Ovary (tissue), 9 donors: ENCODE measurements around the gene IGFBPL1. TPM values are rescaled to one million over a fixed set of nuclear protein-coding genes. Genes with fewer than 3 reads are reported as not detected.
A peak's percentile ranks its signal among the peaks of the same experiment; 100 is the strongest.

Source experiments
- DNase-seq, 5 donors: peaks; one replicate each; pipeline ENCODE4 v3.0.0-alpha.2; 2019 to 2020
- H3K27ac ChIP-seq, 2 donors: fragments of 200-600 bp; one replicate each; pipeline versions ENCODE4 v1.5.1 to v1.8.0; 2019 to 2022
- H3K27me3 ChIP-seq: fragments of 200-600 bp; one replicate; pipeline ENCODE4 v1.8.0; 2022
- H3K36me3 ChIP-seq: fragments of 200-600 bp; sonication (generic); one replicate; pipeline ENCODE4 v1.5.1; 2019
- H3K4me1 ChIP-seq: one replicate; pipeline ENCODE4 v1.8.1; 2013; ENCODE audit warnings: mild to moderate bottlenecking, moderate library complexity; ENCODE audit not compliant: insufficient read depth
- H3K4me3 ChIP-seq: fragments of 200-600 bp; sonication (generic); one replicate; pipeline ENCODE4 v1.5.1; 2017
- H3K9me3 ChIP-seq, 2 donors: fragments of 200-600 bp in 1 of 2; sonication (generic) in 1 of 2; one replicate each; pipeline versions ENCODE4 v1.5.1 to v1.8.1; 2013 to 2019; ENCODE audit warnings: mild to moderate bottlenecking in 1 of 2, moderate library complexity in 1 of 2
- EP300 ChIP-seq: sonication (generic); formaldehyde crosslinking; IDR thresholded peaks from one replicate; pipeline ENCODE4 v1.6.1; 2017; ENCODE audit warnings: antibody characterized with exemption
- POLR2A ChIP-seq: fragments of 450-650 bp; IDR thresholded peaks from one replicate; pipeline ENCODE4 v1.6.1; 2017; ENCODE audit warnings: antibody characterized with exemption, mild to moderate bottlenecking, moderate library complexity
- WGBS, 3 donors: extraction: QIAGEN DNeasy Blood & Tissue Kit in 1 of 3; methylation state at CpG; one replicate each; pipeline versions ENCODE4 v1.1.5 to v1.1.7; 2013 to 2017; 5-methylcytosine and 5-hydroxymethylcytosine counted together
- intact Hi-C, 4 donors: fragments of 100-400 bp; cut with DNase I; formaldehyde crosslinking; loops; one replicate each; pipeline versions ENCODE4 v1.11.0 to v1.15.1; 2022 to 2023
- polyA plus RNA-seq, 2 donors: library from polyadenylated mRNA; stranded (reverse); fragments of 200-250 nt in 1 of 2; fragments of 350-450 nt in 1 of 2; fragmentation: Illumina TruSeq in 1 of 2; extraction: RNeasy Lipid Tissue Mini Kit (QIAGEN cat#74804) in 1 of 2; gene quantifications; one replicate each; pipeline ENCODE4 v1.2.3, GENCODE V29; 2013 to 2014
- total RNA-seq, 7 donors: library from RNA; depleted of rRNA in 2 of 7; stranded (reverse); fragments of >200 nt in 2 of 7; fragmentation: NEBNext Ultra II Directional in 3 of 7; extraction: Animal tissue kit (Norgen Biotek cat#: 25700) in 3 of 7; gene quantifications; one replicate each; pipeline versions ENCODE4 v1.1.0 to v1.2.4, GENCODE V29; 2016 to 2023
- TF ChIP-seq, protein P1 (sequence below), 3 donors: fragments of 450-650 bp in 2 of 3; fragments of 200-600 bp in 1 of 3; IDR thresholded peaks; one replicate each; pipeline versions ENCODE4 v1.5.1 to v1.8.0; 2016 to 2022; ENCODE audit warnings: antibody characterized with exemption in 3 of 3, mild to moderate bottlenecking in 1 of 3
- donor health status: DM: no; HTN: no; CAD: no; lungs with moderate emphysema.
- donor health status: DM: no; HTN: no; CAD: no.
- donor health status: Bipolar disorder and iron deficiency.
- donor health status: DM: yes; HTN: yes; CAD: no.
- donor health status: DM: no; HTN: no; CAD: no.
- donor health status: DM: yes; HTN: yes; CAD: no.

The IGFBPL1 gene
- total and polyA plus RNA-seq, 9 donors: 0.28 to 0.42 (median 0.31) TPM; not detected in 6

DNA sequence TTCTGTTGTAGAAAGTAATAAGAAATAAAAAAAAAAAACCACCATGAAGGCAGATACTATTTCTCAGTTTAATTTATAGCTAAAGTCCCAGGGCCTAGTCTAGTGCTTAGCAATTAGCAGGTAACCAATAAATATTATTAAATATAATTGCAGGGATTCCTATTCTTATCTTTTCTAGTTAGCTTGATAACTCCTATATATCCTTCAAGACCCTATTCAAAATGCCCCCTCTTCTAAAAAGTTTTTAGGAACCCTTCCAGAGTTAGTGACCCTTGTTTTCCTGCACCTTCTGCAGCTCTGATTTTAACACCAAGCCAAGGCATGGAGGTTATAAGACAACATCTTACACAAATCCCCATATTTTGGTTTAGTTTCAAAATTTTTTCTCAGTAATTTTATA lies 56.4 kb downstream of the IGFBPL1 start:
- no peak for TF ChIP-seq EP300
- TF ChIP-seq POLR2A: no peak
- TF ChIP-seq, protein P1, sequence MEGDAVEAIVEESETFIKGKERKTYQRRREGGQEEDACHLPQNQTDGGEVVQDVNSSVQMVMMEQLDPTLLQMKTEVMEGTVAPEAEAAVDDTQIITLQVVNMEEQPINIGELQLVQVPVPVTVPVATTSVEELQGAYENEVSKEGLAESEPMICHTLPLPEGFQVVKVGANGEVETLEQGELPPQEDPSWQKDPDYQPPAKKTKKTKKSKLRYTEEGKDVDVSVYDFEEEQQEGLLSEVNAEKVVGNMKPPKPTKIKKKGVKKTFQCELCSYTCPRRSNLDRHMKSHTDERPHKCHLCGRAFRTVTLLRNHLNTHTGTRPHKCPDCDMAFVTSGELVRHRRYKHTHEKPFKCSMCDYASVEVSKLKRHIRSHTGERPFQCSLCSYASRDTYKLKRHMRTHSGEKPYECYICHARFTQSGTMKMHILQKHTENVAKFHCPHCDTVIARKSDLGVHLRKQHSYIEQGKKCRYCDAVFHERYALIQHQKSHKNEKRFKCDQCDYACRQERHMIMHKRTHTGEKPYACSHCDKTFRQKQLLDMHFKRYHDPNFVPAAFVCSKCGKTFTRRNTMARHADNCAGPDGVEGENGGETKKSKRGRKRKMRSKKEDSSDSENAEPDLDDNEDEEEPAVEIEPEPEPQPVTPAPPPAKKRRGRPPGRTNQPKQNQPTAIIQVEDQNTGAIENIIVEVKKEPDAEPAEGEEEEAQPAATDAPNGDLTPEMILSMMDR (IDR thresholded peaks at IDR 0.05): no peak
- Histone ChIP-seq H3K27me3 (no peaks in the 10 kb centered on the region), H3K27ac (no peak overlapping the region), H3K36me3 (no peaks in the 10 kb centered on the region), H3K4me3 (no peak overlapping the region), H3K9me3 (no peaks in the 10 kb centered on the region), H3K4me1 (peaks cover 4% of the 10 kb centered on the region)
- intact Hi-C loops: loop anchor here in 3 of 4 donors (10.0 kb wide), 4 partner anchors 47 to 453 kb away; no protein-coding TSS in a partner anchor
- DNase-seq: no peak

- no peaks in the 10 kb centered on the region for H3K9me3 ChIP-seq
- H3K4me3 ChIP-seq: no peak overlapping the region
- H3K4me1 ChIP-seq: peaks cover 8% of the 10 kb centered on the region
- no peaks in the 10 kb centered on the region for H3K36me3 ChIP-seq
- TF ChIP-seq, protein P1 (IDR thresholded peaks at IDR 0.05): no peak
- TF ChIP-seq POLR2A: no peak
- no peak for TF ChIP-seq EP300
- H3K27me3 ChIP-seq: no peaks in the 10 kb centered on the region
- intact Hi-C loops: loop anchor here (5.0 to 10.0 kb wide), 6 partner anchors 51 to 451 kb away; no protein-coding TSS in a partner anchor
- DNase-seq: no peak
- no peak overlapping the region for H3K27ac ChIP-seq
- WGBS, 3 donors: 60 to 77% (median 64%) methylated on average over 5 of the region's 5 CpGs
Measured at GRCh38 chr9:38363589-38363925, 60.7 kb downstream of the IGFBPL1 start.

DNA sequence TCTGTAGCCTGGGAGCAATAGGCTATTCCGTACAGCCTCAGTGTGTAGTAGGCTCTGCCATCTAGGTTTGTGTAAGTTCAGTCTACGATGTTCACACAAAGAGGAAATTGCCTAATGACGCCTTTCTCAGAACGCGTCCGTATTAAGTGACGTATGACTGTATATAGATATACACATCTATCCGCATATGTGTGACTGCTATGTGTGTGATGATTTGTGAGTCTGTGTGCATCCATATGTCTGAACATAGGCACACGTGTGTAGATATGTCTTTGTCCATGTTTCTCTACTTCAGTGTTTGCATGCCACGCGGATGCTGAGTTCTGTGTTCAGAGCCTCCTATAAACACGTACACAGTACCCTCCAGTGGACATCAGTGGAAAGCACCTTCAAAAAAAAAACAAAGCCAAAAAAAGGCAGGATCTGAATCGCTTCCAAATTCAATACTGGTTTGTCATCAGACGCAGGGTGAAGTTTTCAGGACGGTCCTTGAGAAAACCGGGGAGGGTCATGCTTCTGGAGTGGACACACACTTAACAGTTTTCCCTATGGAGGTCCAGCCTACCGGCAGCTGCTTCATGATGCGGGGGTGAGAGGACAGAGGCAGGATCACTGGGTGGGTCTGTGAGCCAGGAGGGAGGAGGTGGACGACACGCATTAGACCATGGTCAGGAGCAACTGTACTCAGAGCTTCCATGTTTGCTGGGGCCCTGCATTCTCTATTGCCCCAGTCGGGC lies 61.2 kb downstream of the IGFBPL1 start:
- peak; percentile 40 to 54 (median 51) for DNase-seq
- no peaks in the 10 kb centered on the region for H3K27me3 ChIP-seq
- intact Hi-C loops: loop anchor here (5.0 to 10.0 kb wide), 6 partner anchors 52 to 451 kb away; no protein-coding TSS in a partner anchor
- no peaks in the 10 kb centered on the region for H3K9me3 ChIP-seq
- no peak overlapping the region for H3K27ac ChIP-seq
- no peak overlapping the region for H3K4me3 ChIP-seq
- WGBS, 3 donors: 32 to 36% (median 35%) methylated on average over 21 of the region's 21 CpGs
- H3K4me1 ChIP-seq: peaks cover 8% of the 10 kb centered on the region
- TF ChIP-seq POLR2A (no peak), EP300 (no peak)
- TF ChIP-seq, protein P1 (IDR thresholded peaks at IDR 0.05): peak; percentile 48 to 63 (median 55)
- no peaks in the 10 kb centered on the region for H3K36me3 ChIP-seq

- H3K27me3 ChIP-seq: no peaks in the 10 kb centered on the region
- H3K27ac ChIP-seq: no peak overlapping the region
- H3K36me3 ChIP-seq: no peaks in the 10 kb centered on the region
- DNase-seq: peak in 3 of 5 donors; percentile 34 to 46 (median 36)
- H3K4me3 ChIP-seq: no peak overlapping the region
- H3K9me3 ChIP-seq: no peaks in the 10 kb centered on the region
- no peak for TF ChIP-seq EP300
- TF ChIP-seq, protein P1 (IDR thresholded peaks at IDR 0.05): no peak
- TF ChIP-seq POLR2A: no peak
- H3K4me1 ChIP-seq: peaks cover 8% of the 10 kb centered on the region
- intact Hi-C loops: loop anchor here (2.0 to 10.0 kb wide), 7 partner anchors 53 to 449 kb away; no protein-coding TSS in a partner anchor
- WGBS, 3 donors: 35 to 50% (median 46%) methylated on average over 6 of the region's 6 CpGs
Measured at GRCh38 chr9:38361473-38361850, 62.8 kb downstream of the IGFBPL1 start.
